ENCODE results near the gene VPS37B.

VPS37B gene

GRCh38 chr12:122840580-122841513, 55.1 kb downstream of the VPS37B start (continued):
- no peak for TF ChIP-seq IKZF3 (tag by site-specific recombination; IDR thresholded peaks at IDR 0.05)
- no peak for TF ChIP-seq HOXC10 (CRISPR knock-in tag; IDR thresholded peaks at IDR 0.05)
- TF ChIP-seq ZNF623 (tag by site-specific recombination; IDR thresholded peaks at IDR 0.05) = no peak
- TF ChIP-seq EGR2 (tag by site-specific recombination; IDR thresholded peaks at IDR 0.05; ENCODE audit: low read depth) = peak; percentile 50
- no peak for TF ChIP-seq ZNF571 (tag by site-specific recombination; IDR thresholded peaks at IDR 0.05)
- TF ChIP-seq YY2 (tag by site-specific recombination; IDR thresholded peaks at IDR 0.05) = no peak
- TF ChIP-seq, protein P1, sequence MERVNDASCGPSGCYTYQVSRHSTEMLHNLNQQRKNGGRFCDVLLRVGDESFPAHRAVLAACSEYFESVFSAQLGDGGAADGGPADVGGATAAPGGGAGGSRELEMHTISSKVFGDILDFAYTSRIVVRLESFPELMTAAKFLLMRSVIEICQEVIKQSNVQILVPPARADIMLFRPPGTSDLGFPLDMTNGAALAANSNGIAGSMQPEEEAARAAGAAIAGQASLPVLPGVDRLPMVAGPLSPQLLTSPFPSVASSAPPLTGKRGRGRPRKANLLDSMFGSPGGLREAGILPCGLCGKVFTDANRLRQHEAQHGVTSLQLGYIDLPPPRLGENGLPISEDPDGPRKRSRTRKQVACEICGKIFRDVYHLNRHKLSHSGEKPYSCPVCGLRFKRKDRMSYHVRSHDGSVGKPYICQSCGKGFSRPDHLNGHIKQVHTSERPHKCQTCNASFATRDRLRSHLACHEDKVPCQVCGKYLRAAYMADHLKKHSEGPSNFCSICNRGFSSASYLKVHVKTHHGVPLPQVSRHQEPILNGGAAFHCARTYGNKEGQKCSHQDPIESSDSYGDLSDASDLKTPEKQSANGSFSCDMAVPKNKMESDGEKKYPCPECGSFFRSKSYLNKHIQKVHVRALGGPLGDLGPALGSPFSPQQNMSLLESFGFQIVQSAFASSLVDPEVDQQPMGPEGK (tag by site-specific recombination; IDR thresholded peaks at IDR 0.05) = no peak
- no peak for TF ChIP-seq ZNF529 (tag by site-specific recombination; IDR thresholded peaks at IDR 0.05; ENCODE audit: insufficient replicate concordance)
- TF ChIP-seq ZNF830 (tag by site-specific recombination; IDR thresholded peaks at IDR 0.05; ENCODE audit: low read depth) = no peak
- TF ChIP-seq KLF10 (tag by site-specific recombination; IDR thresholded peaks at IDR 0.05) = no peak

- ChIA-PET CTCF (interaction anchor here (0.6 to 1.4 kb wide), 3 partner anchors 21 to 206 kb away, joined by 3 to 8 read pairs (median 3); no protein-coding TSS in a partner anchor), POLR2A (no interaction called here)
- Histone ChIP-seq H3K9me3 (ENCODE audit: control insufficient read depth, insufficient read depth, low read depth, low read length) (no peaks in the 10 kb centered on the region), H3K4me3 (ENCODE audit: low read depth, low read length) (no peak overlapping the region), H3K36me3 (ENCODE audit: control insufficient read depth in 2 of 2, insufficient read depth in 1 of 2, low read length in 2 of 2) (peaks cover 0 to 7% of the 10 kb centered on the region in 2 experiments; a peak in 1 of 3 replicates), H3K27ac (ENCODE audit: extremely low read depth, low read depth, low read length) (no peak overlapping the region), H3K4me1 (ENCODE audit: control insufficient read depth, insufficient read depth, low read length) (peaks cover 13% of the 10 kb centered on the region)
- TF ChIP-seq, protein P2, sequence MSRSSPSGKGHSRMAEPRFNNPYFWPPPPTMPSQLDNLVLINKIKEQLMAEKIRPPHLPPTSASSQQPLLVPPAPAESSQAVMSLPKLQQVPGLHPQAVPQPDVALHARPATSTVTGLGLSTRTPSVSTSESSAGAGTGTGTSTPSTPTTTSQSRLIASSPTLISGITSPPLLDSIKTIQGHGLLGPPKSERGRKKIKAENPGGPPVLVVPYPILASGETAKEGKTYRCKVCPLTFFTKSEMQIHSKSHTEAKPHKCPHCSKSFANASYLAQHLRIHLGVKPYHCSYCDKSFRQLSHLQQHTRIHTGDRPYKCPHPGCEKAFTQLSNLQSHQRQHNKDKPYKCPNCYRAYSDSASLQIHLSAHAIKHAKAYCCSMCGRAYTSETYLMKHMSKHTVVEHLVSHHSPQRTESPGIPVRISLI (tag by site-specific recombination; IDR thresholded peaks at IDR 0.05) = no peak
- TF ChIP-seq, protein P3, sequence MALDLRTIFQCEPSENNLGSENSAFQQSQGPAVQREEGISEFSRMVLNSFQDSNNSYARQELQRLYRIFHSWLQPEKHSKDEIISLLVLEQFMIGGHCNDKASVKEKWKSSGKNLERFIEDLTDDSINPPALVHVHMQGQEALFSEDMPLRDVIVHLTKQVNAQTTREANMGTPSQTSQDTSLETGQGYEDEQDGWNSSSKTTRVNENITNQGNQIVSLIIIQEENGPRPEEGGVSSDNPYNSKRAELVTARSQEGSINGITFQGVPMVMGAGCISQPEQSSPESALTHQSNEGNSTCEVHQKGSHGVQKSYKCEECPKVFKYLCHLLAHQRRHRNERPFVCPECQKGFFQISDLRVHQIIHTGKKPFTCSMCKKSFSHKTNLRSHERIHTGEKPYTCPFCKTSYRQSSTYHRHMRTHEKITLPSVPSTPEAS (tag by site-specific recombination; IDR thresholded peaks at IDR 0.05) = no peak
- TF ChIP-seq ZNF514 (tag by site-specific recombination; IDR thresholded peaks at IDR 0.05) = no peak
- no peak for TF ChIP-seq ZBTB11 (tag by site-specific recombination; conservative IDR thresholded peaks at IDR 0.05; ENCODE audit: low read depth)
- no peak for TF ChIP-seq ZNF350 (tag by site-specific recombination; IDR thresholded peaks at IDR 0.05)
- TF ChIP-seq ZNF530 (tag by site-specific recombination; IDR thresholded peaks at IDR 0.05; ENCODE audit: low read depth) = no peak
- TF ChIP-seq ZNF544 (tag by site-specific recombination; IDR thresholded peaks at IDR 0.05) = no peak
- no peak for TF ChIP-seq ZSCAN30 (tag by site-specific recombination; IDR thresholded peaks at IDR 0.05)
- TF ChIP-seq ZNF843 (tag by site-specific recombination; IDR thresholded peaks at IDR 0.05) = no peak
- no peak for TF ChIP-seq ZNF114 (tag by site-specific recombination; IDR thresholded peaks at IDR 0.05)
- no peak for TF ChIP-seq ZNF510 (tag by site-specific recombination; IDR thresholded peaks at IDR 0.05; ENCODE audit: insufficient replicate concordance)
- no peak for TF ChIP-seq ZNF670 (tag by site-specific recombination; IDR thresholded peaks at IDR 0.05; ENCODE audit: low read depth)
- TF ChIP-seq ZNF394 (tag by site-specific recombination; IDR thresholded peaks at IDR 0.05; ENCODE audit: borderline replicate concordance) = no peak
- no peak for TF ChIP-seq INSM2 (tag by site-specific recombination; IDR thresholded peaks at IDR 0.05)
- TF ChIP-seq ZNF175 (tag by site-specific recombination; IDR thresholded peaks at IDR 0.05) = no peak
- no peak for TF ChIP-seq YY1 (tag by site-specific recombination; IDR thresholded peaks at IDR 0.05)
Observed at GRCh38 chr12:122839907-122840554, 55.9 kb downstream of the VPS37B start.

Data from HEK293 (cell line).